GM23248 (cell line): ENCODE data around the gene ADAMTSL3. TPM values are rescaled to one million over a fixed set of nuclear protein-coding genes. Genes with fewer than 3 reads are reported as not detected.
A peak's percentile ranks its signal among the peaks of the same experiment; 100 is the strongest.

Experiments
- DNase-seq: peaks from one replicate; pipeline ENCODE4 v3.0.0-alpha.2; 2015
- H2AFZ ChIP-seq: fragments of 200-600 bp; sonication (generic); 2 replicates; pipeline ENCODE4 v1.6.1; 2016; ENCODE audit warnings: antibody characterized with exemption
- H3F3A ChIP-seq: fragments of 200-600 bp; sonication (generic); 2 replicates; pipeline ENCODE4 v1.6.1; 2016; ENCODE audit warnings: mild to moderate bottlenecking, antibody characterized with exemption, mixed run types; ENCODE audit not compliant: insufficient read depth
- H3K27ac ChIP-seq: fragments of 200-600 bp; sonication (generic); 2 replicates; pipeline ENCODE4 v1.5.1; 2016; ENCODE audit warnings: mild to moderate bottlenecking
- H3K27me3 ChIP-seq: fragments of 200-600 bp; sonication (generic); replicated peaks from 2 replicates; pipeline ENCODE4 v1.6.1; 2016; ENCODE audit warnings: mild to moderate bottlenecking; ENCODE audit not compliant: insufficient read depth
- H3K36me3 ChIP-seq: fragments of 200-600 bp; sonication (generic); 2 replicates; pipeline ENCODE4 v1.6.1; 2016; ENCODE audit warnings: low read depth, mild to moderate bottlenecking
- H3K4me1 ChIP-seq: fragments of 200-600 bp; sonication (generic); 2 replicates; pipeline ENCODE4 v1.6.1; 2016; ENCODE audit warnings: mild to moderate bottlenecking; ENCODE audit not compliant: insufficient read depth
- H3K4me2 ChIP-seq: fragments of 200-600 bp; sonication (generic); one replicate; pipeline ENCODE4 v1.6.1; 2016; ENCODE audit warnings: mild to moderate bottlenecking; ENCODE audit not compliant: unreplicated experiment
- H3K4me3 ChIP-seq: fragments of 200-600 bp; sonication (generic); 2 replicates; pipeline ENCODE4 v1.5.1; 2016; ENCODE audit warnings: mild to moderate bottlenecking
- H3K79me2 ChIP-seq: fragments of 200-600 bp; sonication (generic); 2 replicates; pipeline ENCODE4 v1.6.1; 2016; ENCODE audit warnings: mild to moderate bottlenecking; ENCODE audit not compliant: insufficient read depth
- H3K9ac ChIP-seq: fragments of 200-600 bp; sonication (generic); 2 replicates; pipeline ENCODE4 v1.6.1; 2016; ENCODE audit warnings: mild to moderate bottlenecking
- H3K9me2 ChIP-seq: fragments of 200-600 bp; sonication (generic); 2 replicates; pipeline ENCODE4 v1.6.1; 2016; ENCODE audit warnings: mixed run types, mild to moderate bottlenecking, moderate library complexity; ENCODE audit not compliant: insufficient read depth
- H3K9me3 ChIP-seq: fragments of 200-600 bp; sonication (generic); one replicate; pipeline ENCODE4 v1.6.1; 2017; ENCODE audit warnings: low read depth
- H4K20me1 ChIP-seq: fragments of 200-600 bp; sonication (generic); 2 replicates; pipeline ENCODE4 v1.6.0; 2016; ENCODE audit not compliant: insufficient read depth
- EZH2 ChIP-seq: fragments of 200-600 bp; sonication (generic); IDR thresholded peaks from 2 replicates; pipeline ENCODE4 v1.6.1; 2018; ENCODE audit warnings: antibody characterized with exemption, mild to moderate bottlenecking; ENCODE audit not compliant: insufficient read depth, poor library complexity, severe bottlenecking
- EZH2phosphoT487 ChIP-seq: fragments of 200-600 bp; sonication (generic); IDR thresholded peaks from 2 replicates; pipeline ENCODE4 v1.6.1; 2018; ENCODE audit warnings: antibody characterized with exemption, moderate library complexity, mild to moderate bottlenecking, low read depth; ENCODE audit not compliant: insufficient read depth
- WGBS, 2 experiments: methylation state at CpG; one replicate each; pipeline ENCODE4 v1.1.6; 2015 to 2017; ENCODE audit warnings: low lambda C conversion rate in 2 of 2, low coverage in 1 of 2; ENCODE audit errors: missing lambda C conversion rate in 2 of 2; 5-methylcytosine and 5-hydroxymethylcytosine counted together
- in situ Hi-C: fragments of 300-500 bp; cut with MboI; formaldehyde crosslinking; loops from 2 replicates; pipeline ENCODE4 v1.15.0; 2020
- polyA plus RNA-seq: library from polyadenylated mRNA; unstranded; fragments of >200 nt; fragmentation: Nextera tagmentation; extraction: Ambion mirVana; gene quantifications from 2 replicates; pipeline ENCODE4 v1.2.1, GENCODE V29; 2016
- total RNA-seq: library from RNA; depleted of rRNA; stranded (reverse); fragments of >200 nt; shearing (Covaris generic); gene quantifications from 2 replicates; pipeline ENCODE4 v1.2.3, GENCODE V29; 2014

ADAMTSL3 gene
- total and polyA plus RNA-seq, 2 experiments from 2014 or later = not detected

- no peak overlapping the region for H2AFZ ChIP-seq
- no peak overlapping the region for H3K4me2 ChIP-seq
- H3K9me2 ChIP-seq = no peaks in the 10 kb centered on the region
- H3F3A ChIP-seq = 0 out of 2 replicates have a peak, but pooled peaks cover 12% of the 10 kb centered on the region
- no peaks in the 10 kb centered on the region for H3K36me3 ChIP-seq
- H3K4me3 ChIP-seq = no peak overlapping the region
- DNase-seq = no peak
- no peaks in the 10 kb centered on the region for H3K79me2 ChIP-seq
- no peak overlapping the region for H3K27ac ChIP-seq
- no peak overlapping the region for H3K9ac ChIP-seq
- H3K4me1 ChIP-seq = peaks cover 12% of the 10 kb centered on the region; the same call in 1 of the 2 replicates
- H3K9me3 ChIP-seq = no peaks in the 10 kb centered on the region
- no peaks in the 10 kb centered on the region for H4K20me1 ChIP-seq
- TF ChIP-seq EZH2phosphoT487 (no peak), EZH2 (no peak)
- in situ Hi-C loops = no loop called here
- peaks cover 19% of the 10 kb centered on the region; the same call in 1 of the 2 replicates for H3K27me3 ChIP-seq
- 91 to 93% methylated on average over 5 of the region's 5 CpGs for WGBS, 2 experiments
Observed at GRCh38 chr15:83733691-83734090, 79.8 kb downstream of the ADAMTSL3 start.

DNA sequence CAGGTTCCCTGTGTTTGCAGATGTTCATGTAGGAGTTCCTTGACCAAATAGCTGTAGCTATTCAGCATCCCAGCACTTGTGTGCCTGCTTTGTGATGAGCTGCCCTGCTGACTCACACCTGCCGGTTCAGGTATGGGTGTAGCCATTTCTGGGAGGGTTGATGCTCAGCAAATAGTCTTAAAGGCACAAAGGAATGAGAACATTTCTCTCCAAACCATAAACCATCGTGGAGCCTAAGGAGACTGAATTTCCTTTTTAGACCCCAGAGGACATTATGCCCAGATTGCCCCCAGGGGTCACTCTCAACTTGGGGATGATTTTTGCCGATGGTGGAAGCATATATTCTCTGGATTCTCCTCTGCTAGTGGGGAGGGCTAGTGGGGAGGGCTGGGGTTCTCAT is 80.6 kb downstream of the ADAMTSL3 start:
- peaks cover 12% of the 10 kb centered on the region; the same call in 1 of the 2 replicates for H3K4me1 ChIP-seq
- H3K79me2 ChIP-seq = no peaks in the 10 kb centered on the region
- 0 out of 2 replicates have a peak, but pooled peaks cover 12% of the 10 kb centered on the region for H3F3A ChIP-seq
- H3K4me2 ChIP-seq = no peak overlapping the region
- no peaks in the 10 kb centered on the region for H3K36me3 ChIP-seq
- H3K9me3 ChIP-seq = no peaks in the 10 kb centered on the region
- in situ Hi-C loops = no loop called here
- H3K9me2 ChIP-seq = no peaks in the 10 kb centered on the region
- H2AFZ ChIP-seq = no peak overlapping the region
- no peak overlapping the region for H3K27ac ChIP-seq
- WGBS, 2 experiments = 63 to 79% methylated on average over 3 of the region's 3 CpGs
- H3K27me3 ChIP-seq = 0 out of 2 replicates have a peak, but pooled peaks cover 13% of the 10 kb centered on the region
- H4K20me1 ChIP-seq = no peaks in the 10 kb centered on the region
- no peak overlapping the region for H3K4me3 ChIP-seq
- no peak for TF ChIP-seq EZH2phosphoT487
- TF ChIP-seq EZH2 = no peak
- no peak overlapping the region for H3K9ac ChIP-seq
- peak; percentile 3 for DNase-seq

DNA sequence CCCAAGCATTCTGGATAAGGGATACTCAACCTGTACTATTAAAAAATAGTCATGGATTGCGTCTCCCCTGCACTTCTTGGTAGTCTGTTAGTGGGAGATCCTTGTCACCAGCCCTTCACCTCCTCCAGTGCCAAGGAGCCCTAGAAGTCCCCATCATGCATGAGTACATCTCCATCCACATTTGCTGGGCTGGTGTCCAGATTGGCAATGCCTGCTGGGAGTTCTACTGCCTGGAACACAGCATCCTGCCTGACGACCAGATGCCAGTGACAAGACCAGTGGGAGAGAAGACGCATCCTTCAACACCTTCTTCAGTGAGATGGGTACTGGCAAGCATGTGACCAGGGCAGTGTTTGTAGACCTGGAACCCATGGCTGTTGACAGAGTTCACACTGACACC is 85.7 kb downstream of the ADAMTSL3 start:
- TF ChIP-seq EZH2phosphoT487 (no peak), EZH2 (no peak)
- H3K9ac ChIP-seq = no peak overlapping the region
- H3K9me3 ChIP-seq = no peaks in the 10 kb centered on the region
- H3K9me2 ChIP-seq = no peaks in the 10 kb centered on the region
- no peak overlapping the region for H3K4me3 ChIP-seq
- H4K20me1 ChIP-seq = no peaks in the 10 kb centered on the region
- no peak overlapping the region for H3K4me2 ChIP-seq
- in situ Hi-C loops = no loop called here
- H2AFZ ChIP-seq = no peak overlapping the region
- WGBS, 2 experiments = 48 to 49% methylated on average over 3 of the region's 3 CpGs
- no peaks in the 10 kb centered on the region for H3K4me1 ChIP-seq
- no peaks in the 10 kb centered on the region for H3K36me3 ChIP-seq
- H3K27me3 ChIP-seq = 0 out of 2 replicates have a peak, but pooled peaks cover 13% of the 10 kb centered on the region
- no peak overlapping the region for H3K27ac ChIP-seq
- H3F3A ChIP-seq = no peaks in the 10 kb centered on the region
- H3K79me2 ChIP-seq = no peaks in the 10 kb centered on the region
- no peak for DNase-seq

GRCh38 chr15:83745771-83746170 is 91.8 kb downstream of the ADAMTSL3 start:
- Histone ChIP-seq H2AFZ (no peak overlapping the region), H3K4me3 (no peak overlapping the region), H3K9me2 (no peaks in the 10 kb centered on the region), H3K4me1 (no peaks in the 10 kb centered on the region), H3K36me3 (no peaks in the 10 kb centered on the region), H3K27ac (no peak overlapping the region), H3K4me2 (no peak overlapping the region), H3F3A (no peaks in the 10 kb centered on the region), H3K27me3 (0 out of 2 replicates have a peak, but pooled peaks cover 6% of the 10 kb centered on the region), H3K9ac (no peak overlapping the region), H3K79me2 (no peaks in the 10 kb centered on the region), H4K20me1 (no peaks in the 10 kb centered on the region), H3K9me3 (no peaks in the 10 kb centered on the region)
- DNase-seq = no peak
- TF ChIP-seq EZH2phosphoT487 (no peak), EZH2 (no peak)
- in situ Hi-C loops = no loop called here
- WGBS, 2 experiments = 47 to 64% methylated on average over 1 of the region's 1 CpG
